GM19467 (cell line): Measurements from ENCODE around the gene USB1.
A peak's percentile ranks its signal among the peaks of the same experiment; 100 is the strongest.
"Not testable (repeated sequence)": the region's sequence is repeated elsewhere in the genome, so short reads cannot be mapped to it uniquely, and the experiment has no call there.

Source experiments
- ATAC-seq: cut with Tn5 transposase; IDR thresholded peaks from one replicate; pipeline ENCODE4 v1.9.1; 2021; ENCODE audit warnings: mild to moderate bottlenecking, moderate library complexity; ENCODE audit not compliant: unreplicated experiment

The USB1 gene

DNA sequence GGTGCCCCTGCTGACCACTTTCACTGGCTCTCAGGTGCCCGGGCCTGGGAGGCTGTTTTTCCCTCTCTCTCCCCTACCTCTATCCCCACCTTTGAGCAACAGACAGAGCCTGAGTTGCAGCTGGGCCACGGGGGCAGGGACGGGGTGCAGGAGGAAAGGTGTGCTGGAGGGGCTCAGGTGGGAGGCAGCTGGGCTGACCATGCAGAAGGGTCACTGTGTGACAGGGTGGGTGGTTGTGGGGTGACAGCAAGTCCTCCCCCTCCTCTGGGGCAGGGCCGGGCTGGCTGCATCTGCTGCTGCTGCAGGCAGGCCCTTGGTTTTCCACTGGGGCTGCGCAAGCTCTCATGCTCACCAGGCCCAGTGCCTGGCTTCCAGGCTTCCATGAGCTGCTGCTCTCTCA, 7.3 kb upstream of the USB1 start:
- no peak for ATAC-seq

DNA sequence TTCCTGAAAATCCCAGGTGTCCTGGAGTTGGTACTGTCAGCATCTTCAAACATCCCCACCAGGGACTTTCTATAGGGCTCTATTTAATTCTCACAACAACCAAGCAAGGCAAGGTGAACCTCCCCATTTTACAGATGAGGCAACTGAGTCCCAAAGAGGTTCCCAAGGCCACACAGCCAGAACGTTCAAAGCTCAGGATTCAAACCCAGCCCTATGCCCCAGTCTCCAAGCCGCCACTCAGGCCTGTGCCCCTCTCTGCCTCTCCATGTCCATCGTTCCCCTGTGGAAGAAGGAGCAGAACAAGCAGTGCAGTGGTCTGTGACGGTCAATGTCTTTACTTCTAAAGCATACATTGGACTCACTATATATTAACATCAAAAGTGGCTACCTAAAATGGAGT, 6.8 kb upstream of the USB1 start:
- ATAC-seq, result no peak

DNA sequence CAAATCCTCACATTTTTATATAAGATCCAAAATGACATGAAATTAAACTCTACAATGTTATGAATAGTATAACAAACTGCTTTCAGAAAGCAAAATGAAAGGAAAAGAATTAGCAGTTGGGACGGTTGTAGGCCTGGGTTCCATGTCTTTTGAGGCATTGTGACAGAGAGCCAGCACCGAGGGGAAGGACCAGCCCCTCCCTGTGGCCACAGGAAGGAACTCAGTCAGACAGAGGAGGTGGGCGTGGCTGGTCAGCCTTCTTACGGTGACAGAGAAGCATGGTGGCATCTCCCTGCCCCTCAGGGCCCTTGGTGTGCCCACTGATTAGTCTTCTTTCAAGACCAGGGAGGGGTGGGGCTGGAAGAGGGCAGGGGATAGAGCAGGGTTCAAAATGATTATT, 6.4 kb upstream of the USB1 start:
- ATAC-seq, result peak; percentile 50

DNA sequence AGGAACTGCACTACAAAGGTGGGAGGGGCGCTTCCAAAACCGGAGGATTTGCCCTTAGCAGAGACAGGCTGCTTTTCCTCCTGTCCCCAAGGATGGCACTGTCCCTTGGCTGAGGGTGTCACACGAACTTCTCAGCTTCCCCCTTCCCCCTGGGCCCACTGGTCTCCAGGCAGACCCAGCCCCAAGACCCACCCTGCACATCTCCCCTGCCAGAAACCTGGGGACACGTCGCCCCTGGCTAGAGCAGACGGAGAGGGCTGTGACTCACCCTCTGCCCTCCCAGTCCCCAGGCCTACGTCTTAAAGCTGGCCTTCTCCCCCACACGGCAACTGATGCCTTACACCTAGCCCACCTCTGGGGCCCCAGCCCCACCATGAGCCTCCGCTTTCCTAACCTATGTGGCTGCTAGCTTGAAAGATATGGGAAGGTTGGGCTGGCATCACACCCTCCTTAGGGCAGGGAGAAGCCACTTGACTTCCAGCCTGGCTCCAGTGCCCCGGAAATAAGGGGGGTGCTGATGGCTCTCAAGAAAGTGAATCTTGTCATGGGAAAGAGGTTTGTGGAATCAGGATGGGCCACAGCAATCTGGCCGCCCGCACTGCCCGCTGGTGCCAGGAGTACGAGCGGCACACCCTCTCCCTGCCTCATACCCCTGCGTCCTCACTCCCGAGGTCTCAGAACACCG, 5.3 kb upstream of the USB1 start:
- no peak for ATAC-seq

DNA sequence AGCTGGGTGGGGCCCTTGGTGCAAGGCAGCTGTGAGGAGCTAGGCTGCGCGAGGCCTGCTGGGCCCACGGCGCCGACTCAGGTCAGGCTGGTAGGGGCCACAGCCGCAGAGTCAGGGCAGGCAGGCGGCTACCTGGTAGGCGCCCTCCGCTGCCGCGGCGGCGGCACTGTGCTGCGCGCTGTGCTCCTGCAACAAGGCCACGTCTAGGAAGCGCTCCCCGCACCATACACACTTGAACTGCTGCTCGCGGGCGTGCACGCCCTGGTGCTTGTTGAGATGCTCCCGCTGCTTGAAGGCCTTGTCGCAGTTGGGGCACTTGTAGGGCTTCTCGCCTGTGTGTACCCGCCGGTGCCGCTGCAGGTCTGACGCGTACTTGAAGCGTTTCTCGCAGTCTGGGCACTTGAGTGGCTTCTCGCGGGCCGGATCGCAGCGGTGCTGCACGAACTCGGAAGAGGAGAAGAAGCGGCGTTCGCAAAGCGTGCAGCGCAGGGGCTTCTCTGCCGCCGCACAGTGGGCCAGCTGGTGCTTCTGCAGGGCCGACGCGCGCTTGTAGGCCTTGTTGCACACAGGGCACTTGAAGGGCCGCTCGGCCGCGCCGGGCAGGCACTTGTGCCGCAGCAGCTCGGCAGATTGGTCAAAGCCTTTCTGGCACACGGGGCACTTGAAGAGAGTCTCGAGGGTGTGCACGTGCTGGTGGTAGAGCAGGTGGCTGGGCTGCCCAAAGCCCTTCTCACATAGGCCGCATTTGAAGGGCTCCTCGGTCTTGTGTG, 4.6 kb upstream of the USB1 start:
- no peak for ATAC-seq

DNA sequence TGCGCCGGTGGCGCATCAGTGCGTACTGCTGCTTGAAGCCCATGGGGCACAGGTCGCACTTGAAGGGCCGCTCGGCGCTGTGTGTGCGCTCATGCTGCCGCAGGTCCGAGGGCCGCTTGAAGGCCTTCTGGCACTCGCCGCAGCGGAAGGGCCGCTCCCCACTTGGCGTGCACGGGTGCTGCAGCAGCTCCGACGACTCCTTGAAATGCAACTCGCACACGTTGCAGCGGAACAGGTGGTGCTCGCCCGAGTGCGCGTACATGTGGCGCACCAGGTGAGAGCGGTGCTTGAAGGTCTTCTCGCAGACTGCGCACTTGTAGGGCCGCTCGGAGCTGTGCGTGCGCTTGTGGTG, 4.1 kb upstream of the USB1 start:
- ATAC-seq, result no peak

DNA sequence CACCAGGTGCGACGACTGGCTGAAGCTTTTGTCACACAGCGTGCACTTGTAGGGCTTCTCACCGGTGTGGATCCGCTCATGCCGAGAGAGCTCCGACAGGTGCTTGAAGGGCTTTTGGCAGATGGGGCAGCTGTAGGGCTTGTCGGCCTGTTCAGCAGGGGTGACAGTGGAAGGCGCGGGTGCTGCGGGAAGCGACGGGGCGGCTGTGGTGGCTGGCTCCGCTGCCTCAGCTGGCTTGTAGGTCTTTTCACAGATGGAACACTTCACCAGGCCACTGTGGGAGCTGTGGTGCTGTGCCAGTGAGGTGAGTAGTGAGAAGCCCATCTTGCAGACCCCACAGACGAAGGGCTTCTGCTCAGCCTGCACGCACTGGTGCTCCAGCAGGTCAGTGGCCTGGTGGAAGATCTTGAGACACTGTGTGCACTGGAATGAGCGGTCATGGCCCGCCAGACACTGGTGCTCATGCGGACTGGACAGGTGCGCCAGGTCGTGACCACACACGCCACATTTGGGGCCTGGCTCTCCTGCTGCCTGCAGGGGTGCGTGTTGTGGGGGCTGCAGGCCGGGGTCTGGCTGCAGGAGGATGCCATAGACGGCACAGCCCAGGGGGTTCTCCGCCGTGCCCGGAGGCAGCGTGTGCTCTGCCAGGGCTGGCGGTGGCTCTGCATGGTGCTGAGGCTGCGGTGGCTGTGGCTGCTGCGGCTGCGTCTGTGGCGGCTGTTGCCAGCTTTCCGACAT, 3.5 kb upstream of the USB1 start:
- no peak for ATAC-seq

DNA sequence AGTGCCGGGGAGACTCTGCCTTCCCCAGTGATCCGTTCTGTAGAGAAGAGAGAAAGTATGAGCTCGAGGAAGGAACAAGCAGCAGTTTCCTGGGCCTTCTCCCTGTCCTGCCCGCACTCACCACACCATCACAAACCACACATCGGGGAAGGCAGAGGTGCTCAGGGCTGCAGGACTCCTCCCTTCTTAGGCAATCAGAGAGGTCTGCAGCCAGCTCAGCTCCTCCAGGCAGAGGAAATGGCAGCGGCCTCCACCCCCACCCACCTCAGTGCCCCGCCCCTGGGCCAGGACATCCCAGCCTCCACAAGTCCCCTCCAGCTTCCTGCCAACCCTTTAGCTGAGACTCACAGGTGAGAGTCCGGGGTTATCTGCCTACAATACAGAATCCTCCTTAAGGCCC, 2.7 kb upstream of the USB1 start:
- no peak for ATAC-seq

DNA sequence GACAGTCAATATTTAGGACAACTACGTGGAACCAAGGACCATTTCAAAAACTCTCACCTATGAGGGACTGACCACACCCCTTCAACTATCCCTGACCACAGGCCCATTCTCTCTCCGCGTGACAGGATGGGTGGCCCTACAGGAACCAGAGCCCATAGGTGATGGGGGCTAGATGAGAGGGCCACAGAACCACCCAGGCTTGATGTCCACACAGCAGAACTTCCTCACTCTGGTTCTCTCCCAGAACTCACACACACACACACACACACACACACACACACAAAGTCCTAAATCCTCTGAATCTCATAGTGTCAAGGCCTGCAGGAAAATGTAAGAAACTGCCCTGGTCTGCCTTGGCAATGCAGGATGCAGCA, 2.2 kb upstream of the USB1 start:
- ATAC-seq, result no peak

DNA sequence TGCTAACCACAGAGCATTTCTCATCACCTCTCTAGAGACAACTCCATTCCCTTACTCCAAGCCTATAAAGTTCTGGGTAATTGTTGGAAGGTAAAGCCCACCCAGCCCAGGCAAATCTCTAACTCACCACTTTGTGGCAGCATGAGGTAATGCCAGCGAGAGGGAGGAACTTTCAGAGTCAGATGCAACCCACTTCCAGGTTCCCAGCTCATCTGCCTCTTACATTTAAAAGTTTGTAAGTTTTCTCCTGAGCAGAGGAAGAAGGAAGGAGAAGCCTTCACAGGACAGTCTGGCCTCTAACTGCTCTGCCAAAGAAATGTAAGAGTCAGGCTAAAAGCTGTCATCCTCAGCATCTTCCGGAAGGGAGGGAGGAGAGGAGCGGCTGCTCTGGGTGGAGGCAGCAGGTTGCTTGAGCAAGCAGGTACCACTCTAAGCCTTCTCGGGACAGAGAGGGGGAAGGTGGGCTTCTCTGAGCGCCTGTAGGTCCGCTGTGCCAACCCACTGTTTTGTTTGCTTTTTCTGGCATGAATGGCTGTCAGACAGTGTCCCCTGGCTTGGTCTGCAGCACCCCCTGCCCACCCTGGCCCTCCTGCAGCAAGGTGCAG, 1.7 kb upstream of the USB1 start:
- no peak for ATAC-seq

DNA sequence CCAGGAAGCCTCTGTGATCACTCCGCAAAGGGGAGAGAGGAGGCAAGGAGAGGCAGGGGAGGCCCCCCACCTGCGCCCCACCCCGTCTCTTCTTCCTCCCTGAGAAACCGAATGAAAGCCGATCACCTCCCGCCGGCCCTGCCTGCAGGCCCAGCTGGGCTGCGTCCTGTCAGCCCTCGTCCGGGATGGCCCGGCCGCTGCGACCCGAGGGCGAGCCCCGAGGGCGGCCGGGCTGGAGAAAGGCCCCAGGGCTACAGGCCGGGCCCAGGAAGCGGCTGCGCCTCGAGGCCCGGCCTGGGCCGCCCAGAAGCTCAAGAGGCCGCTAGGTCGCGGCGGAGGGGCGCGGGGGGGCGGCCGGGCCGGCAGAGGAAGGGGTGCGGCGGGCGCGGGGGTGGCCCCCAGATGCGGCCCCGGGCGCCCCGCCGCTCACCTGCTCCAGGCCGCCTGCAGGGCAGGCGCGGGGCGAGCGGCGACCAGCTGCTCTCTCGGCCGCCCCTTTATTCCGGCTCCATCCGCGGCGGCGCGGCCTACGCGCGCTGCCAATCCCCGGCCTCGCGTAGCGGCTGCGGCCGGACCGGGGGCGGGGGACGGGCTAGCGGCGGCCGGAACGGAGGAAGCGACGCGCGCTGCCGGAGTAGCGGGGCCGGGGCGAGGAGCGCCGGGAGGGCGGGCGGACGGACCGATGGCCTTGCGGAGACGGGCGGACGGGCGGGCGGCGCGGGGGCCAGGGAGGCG, 1.1 kb upstream of the USB1 start, which contains the start of gene ZNF319:
Gene ZNF319 (minus strand): TSS at position 702 of the 735 bp plus-strand sequence. CDS start 2,407 bp downstream, outside the sequence.
- peak; percentile 20 for ATAC-seq

DNA sequence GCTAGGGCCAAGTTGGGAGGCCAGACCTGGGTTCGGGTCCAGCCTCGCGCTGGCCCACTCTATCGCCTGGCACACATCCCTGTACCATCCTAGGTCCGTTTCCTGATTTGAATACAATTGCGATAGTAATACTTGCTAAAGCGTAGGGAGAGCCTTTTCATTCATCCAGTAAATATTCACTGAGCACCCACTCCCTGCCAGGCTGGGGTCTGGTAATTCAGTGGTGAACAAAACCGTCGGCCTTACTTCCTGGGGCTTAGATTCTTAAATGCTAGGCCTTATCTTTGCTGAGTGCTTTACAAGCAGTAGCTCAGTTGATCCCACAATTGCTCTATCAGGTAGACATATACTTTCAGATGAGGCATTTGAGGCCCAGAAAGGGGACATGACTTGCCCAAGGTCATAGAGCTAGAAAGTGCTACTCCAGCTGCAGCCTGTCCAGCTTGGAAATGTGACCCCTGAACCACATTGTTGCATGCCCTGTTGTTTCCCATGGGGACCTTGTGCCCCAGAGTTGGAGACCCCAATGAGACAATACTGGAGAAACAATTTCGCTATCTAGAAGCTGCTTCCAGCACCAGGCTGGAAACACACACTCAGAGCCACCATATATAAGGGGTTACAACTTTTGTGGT, 691 bp downstream of the USB1 start:
- ATAC-seq, result no peak

DNA sequence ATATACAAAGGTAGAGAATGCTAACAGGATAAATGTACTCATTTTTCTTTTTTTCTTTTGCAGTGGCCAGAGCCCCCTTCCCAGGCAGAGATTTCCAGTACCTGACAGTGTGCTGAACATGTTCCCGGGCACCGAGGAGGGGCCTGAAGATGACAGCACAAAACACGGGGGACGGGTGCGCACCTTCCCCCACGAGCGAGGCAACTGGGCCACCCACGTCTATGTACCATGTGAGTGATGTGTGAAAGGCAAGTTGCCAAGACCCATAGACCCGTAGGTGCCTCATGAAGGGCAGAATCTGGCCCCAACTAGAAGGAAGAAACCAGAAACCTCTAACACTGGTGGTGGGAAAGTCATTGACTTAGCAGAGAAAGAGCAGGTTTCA, 1.2 kb downstream of the USB1 start:
- ATAC-seq, result no peak

DNA sequence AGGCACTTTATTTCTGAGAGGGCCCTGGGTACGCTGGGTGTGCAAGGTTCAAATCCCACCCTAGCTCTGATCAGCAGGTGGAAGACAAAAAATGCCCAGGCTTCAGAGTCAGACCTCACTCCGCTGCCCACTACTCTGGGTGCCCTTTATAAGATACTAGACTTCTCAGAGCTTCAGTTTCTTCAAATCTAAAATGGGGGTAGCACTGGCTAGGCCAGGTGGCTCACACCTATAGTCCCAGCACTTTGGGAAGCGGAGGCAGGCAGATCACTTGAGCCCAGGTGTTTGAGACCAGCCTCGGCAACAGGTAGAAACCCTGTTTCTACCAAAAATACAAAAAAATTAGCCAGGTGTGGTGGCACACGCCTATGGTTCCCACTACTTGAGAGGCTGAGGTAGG, 1.7 kb downstream of the USB1 start:
- no peak for ATAC-seq

DNA sequence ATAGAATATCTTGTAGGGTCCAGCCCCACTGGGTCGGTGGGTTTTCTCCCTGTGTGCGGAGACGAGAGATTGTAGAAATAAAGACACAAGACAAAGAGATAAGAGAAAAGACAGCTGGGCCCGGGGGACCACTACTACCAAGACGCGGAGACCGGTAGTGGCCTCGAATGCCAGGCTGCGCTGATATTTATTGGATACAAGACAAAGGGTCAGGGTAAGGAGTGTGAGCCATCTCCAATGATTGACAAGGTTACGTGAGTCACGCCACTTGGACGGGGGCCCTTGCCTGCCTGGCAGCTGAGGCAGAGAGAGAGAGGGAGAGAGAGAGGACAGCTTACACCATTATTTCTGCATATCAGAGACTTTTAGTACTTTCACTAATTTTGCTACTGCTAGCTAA, 3.5 kb downstream of the USB1 start:
- not testable (repeated sequence) for ATAC-seq

DNA sequence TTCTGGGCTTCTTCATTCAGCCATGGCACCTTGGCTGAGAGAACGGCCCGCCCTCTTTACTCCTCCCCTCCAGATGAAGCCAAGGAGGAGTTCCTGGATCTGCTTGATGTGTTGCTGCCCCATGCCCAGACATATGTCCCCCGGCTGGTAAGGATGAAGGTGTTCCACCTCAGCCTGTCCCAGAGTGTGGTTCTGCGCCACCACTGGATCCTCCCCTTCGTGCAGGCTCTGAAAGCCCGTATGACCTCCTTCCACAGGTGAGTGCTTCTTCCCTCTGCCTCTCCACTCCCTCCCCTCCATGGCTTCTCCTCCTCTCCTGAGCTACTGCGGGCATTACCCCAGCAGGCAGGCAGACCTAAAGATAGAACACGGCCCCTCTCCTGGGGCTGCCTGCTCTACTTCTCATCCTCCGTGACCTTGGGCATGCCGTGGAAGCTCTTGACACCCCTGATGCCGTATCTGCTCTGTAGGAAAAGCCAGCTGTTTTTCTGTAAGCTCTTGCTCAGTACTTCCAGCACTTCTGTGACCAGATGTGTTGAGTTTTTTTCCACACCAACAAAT, 8.7 kb downstream of the USB1 start:
- no peak for ATAC-seq

DNA sequence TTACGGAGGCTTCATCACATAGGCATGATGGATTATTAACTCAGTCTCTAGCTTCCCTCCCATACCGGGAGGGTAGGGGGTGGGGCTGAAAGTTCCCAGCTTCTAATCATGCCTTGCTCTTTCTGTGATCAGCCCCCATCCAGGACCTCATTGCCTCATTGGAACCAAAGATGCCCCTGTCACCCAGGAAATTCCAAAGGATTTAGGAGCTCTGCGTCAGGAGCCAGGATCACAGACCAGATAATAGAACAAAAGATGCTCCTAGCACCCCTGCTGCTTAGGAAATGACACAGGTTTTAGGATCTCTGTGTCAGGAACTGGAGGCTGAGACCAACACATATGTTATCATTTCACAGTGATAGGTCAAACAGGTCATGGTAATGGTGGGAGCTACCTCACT, 9.7 kb downstream of the USB1 start:
- no peak for ATAC-seq

DNA sequence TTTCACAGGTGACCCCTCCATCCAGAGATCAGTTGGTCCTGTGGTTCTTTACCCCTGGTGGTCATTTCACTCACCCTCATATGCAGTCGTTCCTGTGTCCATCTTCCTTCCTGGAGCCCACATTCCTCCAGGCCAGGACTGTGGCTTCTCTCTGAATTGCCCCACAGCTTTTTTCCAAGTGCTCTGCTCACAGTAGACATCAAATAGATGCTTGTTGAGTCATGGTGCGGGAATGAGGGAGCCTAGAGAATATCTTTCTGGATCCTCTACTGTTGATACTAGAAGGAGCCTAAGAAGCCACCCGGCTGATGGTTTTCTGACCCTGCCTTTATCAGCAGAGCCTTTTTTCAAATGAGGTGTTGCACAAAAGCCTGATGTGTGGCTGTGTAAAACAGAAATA, 10.4 kb downstream of the USB1 start:
- no peak for ATAC-seq

DNA sequence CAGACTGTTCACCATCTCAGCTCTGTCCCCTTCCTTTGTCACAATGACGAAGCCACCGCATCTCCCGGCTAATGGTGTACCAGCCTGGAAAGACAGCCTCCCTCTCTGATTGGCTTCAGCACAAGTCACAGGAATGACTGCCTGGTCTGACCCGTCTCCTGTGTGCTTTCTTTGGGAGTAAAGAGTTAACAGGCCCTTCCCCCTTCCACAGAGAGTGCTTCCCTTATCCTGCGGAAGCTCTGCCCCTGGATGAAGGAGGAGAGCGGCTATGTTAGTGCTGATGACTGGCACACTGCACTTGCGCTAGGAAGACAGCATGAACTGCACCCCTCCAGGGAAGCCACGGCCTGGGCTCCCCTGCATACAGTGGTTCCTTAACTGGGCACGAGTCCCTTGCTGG, 11.3 kb downstream of the USB1 start:
- no peak for ATAC-seq
